ENCODE results near the gene CARD11. TPM values are rescaled to one million over a fixed set of nuclear protein-coding genes. Genes with fewer than 3 reads are reported as not detected.
A peak's percentile ranks its signal among the peaks of the same experiment; 100 is the strongest.
"Not testable (repeated sequence)": the region's sequence is repeated elsewhere in the genome, so short reads cannot be mapped to it uniquely, and the experiment has no call there.

The CARD11 gene
- total RNA-seq, 1 donor from 2014 or later = 5.7 TPM

DNA sequence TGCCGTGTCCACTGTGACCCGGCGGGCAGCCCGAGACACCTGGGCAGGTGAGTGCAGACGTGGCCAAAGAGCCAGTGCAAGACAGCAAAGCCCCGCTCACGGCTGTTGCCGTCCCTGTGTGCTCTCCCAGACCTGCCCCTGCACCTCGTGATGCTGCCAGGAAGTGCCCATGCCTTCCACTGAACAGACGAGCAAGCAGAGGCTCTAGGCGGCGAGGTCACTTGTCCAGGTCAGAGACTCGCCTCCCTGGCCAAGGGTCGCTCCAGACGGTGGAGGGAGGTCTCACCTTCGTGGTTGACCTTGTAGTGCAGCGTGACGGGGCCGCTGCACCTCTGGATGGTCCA lies 121.3 kb downstream of the CARD11 start:
- DNase-seq (no peak), ATAC-seq (no peak)
- Histone ChIP-seq H3K27ac (no peak overlapping the region), H3K9me3 (no peaks in the 10 kb centered on the region), H3K4me1 (no peaks in the 10 kb centered on the region), H3K27me3 (ENCODE audit: low read depth) (peaks cover 5% of the 10 kb centered on the region), H3K4me3 (no peak overlapping the region), H3K36me3 (no peaks in the 10 kb centered on the region)
- no peak for TF ChIP-seq CTCF (IDR thresholded peaks at IDR 0.05)
- intact Hi-C loops (cut with DNase I) = no loop called here

- intact Hi-C loops (cut with DNase I) = no loop called here
- no peaks in the 10 kb centered on the region for H3K4me1 ChIP-seq
- H3K36me3 ChIP-seq = no peaks in the 10 kb centered on the region
- H3K27ac ChIP-seq = no peak overlapping the region
- H3K9me3 ChIP-seq = no peaks in the 10 kb centered on the region
- ATAC-seq = no peak
- H3K27me3 ChIP-seq (ENCODE audit: low read depth) = peaks cover 5% of the 10 kb centered on the region
- TF ChIP-seq CTCF (IDR thresholded peaks at IDR 0.05) = peak; percentile 14
- no peak overlapping the region for H3K4me3 ChIP-seq
- no peak for DNase-seq
Observed at GRCh38 chr7:2921653-2922347, 121.9 kb downstream of the CARD11 start.

DNA sequence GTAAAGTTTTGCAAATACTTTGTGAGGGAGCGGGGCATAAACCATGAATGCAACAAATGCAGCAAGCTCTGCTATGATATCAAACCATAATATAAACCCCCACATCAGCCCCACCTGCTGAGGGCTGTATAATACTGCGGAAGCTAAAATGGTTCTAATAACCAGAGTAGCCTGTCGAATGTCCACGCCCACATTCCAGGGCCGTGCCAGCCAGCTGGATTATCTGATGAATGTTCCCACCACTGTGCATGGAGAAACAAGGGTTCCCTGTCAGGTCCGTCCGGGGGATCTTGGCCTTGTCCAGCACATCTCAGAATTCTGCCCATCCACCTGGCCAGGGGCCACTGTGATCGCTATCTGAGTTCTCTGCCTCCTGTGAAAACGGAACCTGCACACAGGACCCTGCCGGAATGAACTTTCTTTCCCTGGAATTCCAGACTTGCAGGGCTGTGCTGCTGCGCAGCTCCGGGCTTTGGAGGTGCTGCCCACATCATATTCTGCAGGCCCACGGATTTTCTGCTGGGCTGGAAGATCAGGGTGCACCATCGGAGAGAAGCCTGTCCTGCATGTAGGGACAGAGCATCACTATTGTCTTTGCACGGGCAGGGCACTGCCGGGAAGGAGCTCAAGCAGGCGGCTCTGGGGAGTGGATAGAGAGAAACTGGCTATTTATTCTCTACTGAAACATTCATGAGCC lies 122.6 kb downstream of the CARD11 start:
- no peaks in the 10 kb centered on the region for H3K9me3 ChIP-seq
- no peak overlapping the region for H3K27ac ChIP-seq
- intact Hi-C loops (cut with DNase I) = no loop called here
- H3K36me3 ChIP-seq = no peaks in the 10 kb centered on the region
- TF ChIP-seq CTCF (IDR thresholded peaks at IDR 0.05) = no peak
- H3K27me3 ChIP-seq (ENCODE audit: low read depth) = peaks cover 5% of the 10 kb centered on the region
- DNase-seq = no peak
- H3K4me1 ChIP-seq = no peaks in the 10 kb centered on the region
- no peak for ATAC-seq
- H3K4me3 ChIP-seq = no peak overlapping the region

DNA sequence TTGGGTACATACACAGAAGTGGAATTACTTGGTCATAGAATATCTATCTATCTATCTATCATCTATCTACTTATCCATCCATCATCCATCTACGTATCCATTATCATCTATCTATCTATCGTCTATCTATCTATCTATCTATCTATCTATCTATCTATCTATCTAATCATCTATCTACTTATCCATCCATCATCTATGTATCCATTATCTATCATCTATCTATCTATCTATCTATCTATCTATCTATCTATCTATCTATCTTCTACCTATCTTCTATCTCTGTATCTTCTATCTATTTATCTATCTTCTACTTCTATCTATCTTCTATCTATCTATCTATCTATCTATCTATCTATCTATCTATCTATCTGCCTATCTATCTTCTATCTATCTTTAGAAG lies 123.2 kb downstream of the CARD11 start:
- H3K4me1 ChIP-seq; ATAC-seq; intact Hi-C loops (cut with DNase I); DNase-seq; H3K4me3 ChIP-seq; H3K27ac ChIP-seq; H3K27me3 ChIP-seq (ENCODE audit: low read depth); H3K36me3 ChIP-seq; H3K9me3 ChIP-seq: not testable (repeated sequence)

GRCh38 chr7:2920041-2920440 lies 123.6 kb downstream of the CARD11 start:
- Histone ChIP-seq H3K27me3 (ENCODE audit: low read depth) (peaks cover 5% of the 10 kb centered on the region), H3K4me3 (no peak overlapping the region), H3K36me3 (no peaks in the 10 kb centered on the region), H3K9me3 (no peaks in the 10 kb centered on the region), H3K27ac (no peak overlapping the region), H3K4me1 (no peaks in the 10 kb centered on the region)
- DNase-seq = no peak
- ATAC-seq = no peak
- no peak for TF ChIP-seq CTCF (IDR thresholded peaks at IDR 0.05)
- intact Hi-C loops (cut with DNase I) = no loop called here

- no peaks in the 10 kb centered on the region for H3K36me3 ChIP-seq
- no peak overlapping the region for H3K4me3 ChIP-seq
- no peaks in the 10 kb centered on the region for H3K4me1 ChIP-seq
Observed at GRCh38 chr7:2919256-2919655, 124.4 kb downstream of the CARD11 start.

More at GRCh38 chr7:2919256-2919655, 124.4 kb downstream of the CARD11 start:
- Histone ChIP-seq H3K27ac (no peak overlapping the region), H3K27me3 (ENCODE audit: low read depth) (peaks cover 5% of the 10 kb centered on the region), H3K9me3 (no peaks in the 10 kb centered on the region)
- ATAC-seq (no peak), DNase-seq (no peak)
- TF ChIP-seq CTCF (IDR thresholded peaks at IDR 0.05) = no peak
- intact Hi-C loops (cut with DNase I) = no loop called here
